GM19238 (cell line): ENCODE data around the gene NBPF3.
"Not testable (repeated sequence)": the region's sequence is repeated elsewhere in the genome, so short reads cannot be mapped to it uniquely, and the experiment has no call there.

Experiments
- DNase-seq: peaks from one replicate; pipeline ENCODE4 v3.0.0; 2011; ENCODE audit warnings: low spot score; ENCODE audit not compliant: insufficient read length

NBPF3 gene

DNA sequence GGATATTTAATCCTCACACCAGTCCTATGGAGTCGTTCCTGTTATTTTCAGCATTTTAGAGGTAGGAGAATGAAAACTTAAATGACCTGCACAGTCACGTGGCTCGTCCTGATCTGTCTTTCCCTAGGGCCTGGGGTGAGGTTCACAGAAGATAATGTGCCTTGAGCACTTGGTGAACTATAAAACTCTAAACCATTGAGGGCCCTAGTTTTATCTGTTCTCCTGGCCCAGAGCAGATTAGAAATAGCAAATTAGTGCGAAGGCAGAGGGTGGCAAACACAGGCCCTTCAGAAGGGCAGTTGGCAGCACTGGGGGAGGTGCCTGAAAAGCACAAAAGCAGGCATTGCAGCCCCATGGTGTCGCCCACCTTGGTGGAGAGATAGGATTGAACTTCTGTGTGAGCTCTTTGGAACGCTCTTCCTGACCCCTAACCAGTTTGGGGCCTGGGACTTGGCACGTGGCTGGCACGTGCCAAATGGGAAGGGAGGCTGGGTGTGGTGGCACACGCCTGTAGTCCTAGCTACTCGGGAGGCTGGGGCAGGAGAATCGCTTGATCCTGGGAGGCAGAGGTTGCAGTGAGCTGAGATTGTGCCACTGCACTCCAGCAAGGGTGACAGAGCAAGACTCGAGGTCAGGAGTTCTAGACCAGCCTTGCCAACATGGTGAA lies 1.2 kb upstream of the NBPF3 start:
- DNase-seq, result not testable (repeated sequence)

DNA sequence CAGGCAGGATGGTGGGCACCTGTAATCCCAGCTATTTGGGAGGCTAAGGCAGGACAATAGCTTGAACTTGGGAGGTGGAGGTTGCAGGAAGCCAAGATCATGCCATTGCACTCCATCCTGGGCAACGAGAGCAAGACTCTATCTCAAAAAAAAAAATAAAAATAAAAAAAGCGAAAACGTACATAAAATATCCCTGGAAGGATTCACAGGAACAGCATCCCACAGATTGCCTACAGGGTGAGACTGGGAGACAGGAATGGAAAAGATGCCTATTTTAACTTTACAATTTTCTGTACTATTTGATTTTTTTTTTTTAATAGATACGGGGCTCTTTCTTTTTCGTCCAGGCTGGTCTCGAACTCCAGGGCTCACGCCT lies 604 bp upstream of the NBPF3 start:
- DNase-seq, result no peak

DNA sequence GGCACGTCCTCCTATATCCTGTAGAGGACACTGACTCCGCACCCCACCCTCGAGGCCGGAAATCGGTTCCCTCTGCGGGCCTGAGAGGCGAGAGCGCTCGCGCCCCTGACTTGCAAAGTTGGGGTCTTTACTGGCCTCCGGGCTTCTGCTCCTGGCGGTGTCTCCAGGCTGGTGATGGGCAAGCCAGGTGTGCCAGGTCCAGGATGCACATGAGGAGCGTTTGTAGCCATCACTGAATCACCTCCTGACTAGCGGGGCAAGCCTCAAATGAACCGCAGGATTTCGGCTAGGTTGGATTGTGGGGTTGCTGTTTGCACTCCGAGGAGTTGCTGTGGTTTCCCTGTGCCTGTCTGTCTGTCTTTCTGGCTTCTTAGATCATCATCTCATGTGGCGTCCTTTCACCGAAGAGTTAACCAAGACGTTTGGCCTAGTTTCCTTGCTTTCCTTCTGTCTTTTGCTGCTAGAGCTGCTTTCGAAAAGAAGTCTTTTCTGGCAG lies 741 bp downstream of the NBPF3 start:
- DNase-seq, result not testable (repeated sequence)

DNA sequence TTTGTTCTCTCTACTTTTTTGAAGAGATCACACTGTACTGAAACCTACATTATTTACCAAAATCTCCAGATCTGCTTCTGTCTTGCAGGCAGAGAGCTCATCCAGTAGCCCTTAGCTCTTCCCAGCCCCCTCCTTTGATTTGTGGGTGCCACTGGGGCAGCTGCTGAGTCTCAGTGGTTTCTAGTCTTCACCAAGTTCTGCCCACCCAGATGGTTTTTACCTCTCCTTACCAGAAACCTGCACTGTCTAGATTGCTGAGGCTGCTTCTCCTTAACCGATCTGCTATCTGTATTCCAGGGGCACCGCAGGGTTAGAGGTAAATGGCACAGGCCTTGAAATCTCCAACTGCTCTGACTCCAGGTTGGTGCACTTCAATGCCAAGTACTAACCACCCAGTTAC lies 6.7 kb downstream of the NBPF3 start:
- not testable (repeated sequence) for DNase-seq

DNA sequence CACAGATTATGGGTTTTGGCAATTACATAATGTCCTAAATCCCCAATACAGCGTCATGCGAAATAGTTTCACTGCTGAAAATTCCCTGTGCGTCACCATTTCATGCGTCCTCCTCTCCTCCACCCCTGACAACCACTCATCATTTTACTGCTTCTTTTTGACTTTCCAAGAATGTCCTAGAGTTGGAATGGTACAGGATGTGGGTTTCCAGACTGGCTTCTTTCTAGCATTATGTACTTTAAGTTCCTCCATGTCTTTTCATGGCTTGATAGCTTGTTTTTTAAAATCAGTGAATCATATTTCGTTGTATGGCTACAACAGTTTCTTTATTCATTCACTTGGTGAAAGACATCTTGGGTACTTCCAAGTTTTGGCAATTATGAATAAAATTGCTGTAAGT lies 7.4 kb downstream of the NBPF3 start:
- no peak for DNase-seq

DNA sequence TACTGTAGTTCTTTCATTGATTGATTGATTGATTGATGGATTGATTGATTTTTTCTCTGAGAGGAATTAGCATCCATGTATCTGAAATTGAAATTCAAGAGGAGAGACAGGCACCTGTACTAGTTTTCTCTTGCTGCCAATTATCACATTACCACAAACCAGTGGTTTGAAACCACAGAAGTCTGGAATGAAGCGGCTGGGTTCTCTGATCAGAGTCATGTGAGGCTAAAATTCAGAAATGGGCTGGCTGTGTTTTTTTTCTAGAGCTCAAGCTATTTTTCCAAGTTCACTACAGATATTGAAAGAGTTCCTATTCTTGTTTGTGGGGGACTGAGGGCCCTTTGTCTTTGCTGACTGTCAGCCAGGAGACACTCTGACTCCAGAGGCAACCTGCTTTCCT lies 10.0 kb downstream of the NBPF3 start:
- no peak for DNase-seq

DNA sequence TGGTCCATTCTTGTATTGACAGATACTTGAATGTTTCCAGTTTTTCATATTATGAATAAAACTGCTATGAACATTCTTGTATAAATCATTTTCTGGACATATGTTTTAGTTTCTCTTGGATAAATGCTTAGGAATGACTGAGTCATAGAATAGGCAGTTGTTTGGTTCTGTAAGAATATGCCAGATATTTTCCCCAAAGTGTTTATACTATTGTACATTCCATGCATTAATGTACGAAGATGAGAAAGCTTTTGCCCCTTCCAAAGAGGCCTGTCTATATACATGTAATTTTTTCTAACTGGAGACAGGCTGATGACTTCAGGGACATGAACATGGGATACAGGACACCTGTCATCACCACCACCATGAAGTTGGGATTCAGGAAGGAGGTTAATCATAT lies 11.3 kb downstream of the NBPF3 start:
- no peak for DNase-seq

DNA sequence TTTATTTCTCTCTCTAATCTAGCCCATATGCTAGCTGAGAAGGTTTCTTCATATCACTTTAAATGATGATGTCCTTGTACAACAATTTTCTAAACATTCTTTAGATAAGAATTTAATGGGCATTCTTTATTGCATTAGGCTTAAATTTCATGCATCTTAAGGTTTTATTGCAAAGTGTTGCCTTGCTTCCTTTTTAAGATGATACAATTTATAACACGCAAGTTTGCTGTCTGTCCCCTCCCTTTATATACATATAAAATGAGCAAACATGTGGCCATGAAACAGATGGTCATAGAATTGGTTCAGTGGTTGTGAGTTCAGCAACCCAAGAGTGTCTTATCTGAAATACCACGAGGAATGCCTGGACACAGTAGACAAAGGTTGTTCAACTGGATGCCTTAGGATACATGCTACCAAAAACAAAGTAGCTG lies 12.1 kb downstream of the NBPF3 start:
- DNase-seq, result no peak

DNA sequence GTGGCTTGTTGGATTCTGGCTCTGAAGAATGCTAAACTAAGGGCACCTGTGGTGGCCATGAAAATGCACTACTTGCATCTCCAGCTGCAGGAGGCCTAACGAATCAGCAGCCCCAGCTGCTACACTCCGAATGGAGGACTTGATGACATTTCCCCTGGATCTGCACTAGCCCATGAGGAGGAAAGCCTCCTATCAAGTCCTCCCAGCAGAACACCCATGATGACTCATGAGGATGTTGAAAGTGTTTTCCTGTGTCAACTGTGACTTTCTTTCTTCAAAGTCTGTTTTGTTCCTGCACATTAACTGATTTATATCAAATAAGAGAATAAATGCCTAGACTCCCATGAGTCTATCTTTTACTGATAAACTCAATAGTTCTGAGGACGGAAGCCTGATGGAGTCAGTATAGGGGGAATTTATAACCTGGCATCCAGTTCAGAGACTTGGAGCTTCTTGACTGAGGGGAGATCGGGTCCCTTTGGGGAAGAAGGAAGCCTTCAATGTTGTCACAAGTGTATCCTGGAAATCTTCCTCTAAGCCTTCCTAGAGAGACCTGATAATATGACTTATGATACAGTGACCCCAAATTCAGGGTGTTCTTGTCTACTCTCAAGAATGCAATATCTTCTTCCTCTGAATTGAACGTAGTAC lies 14.2 kb downstream of the NBPF3 start:
- DNase-seq, result not testable (repeated sequence)

DNA sequence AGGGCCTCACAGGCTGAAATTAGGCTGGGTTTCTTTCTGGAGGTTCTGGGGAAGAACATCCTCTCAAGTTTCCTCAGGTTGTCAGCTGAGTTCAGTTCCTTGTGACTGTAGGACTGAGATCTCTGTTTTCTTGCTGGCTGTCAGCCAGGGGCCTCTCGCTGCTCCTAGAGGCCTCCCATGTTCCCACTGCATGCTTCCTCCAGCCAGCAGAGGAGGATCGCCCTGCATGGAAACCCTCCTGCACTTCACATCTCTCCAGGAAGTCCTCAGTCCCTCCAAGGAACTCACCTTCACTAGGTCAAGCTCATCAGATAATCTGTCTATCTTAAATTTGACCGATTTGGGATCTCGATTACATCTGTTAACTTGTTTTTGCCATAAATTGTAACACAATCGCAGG lies 15.0 kb downstream of the NBPF3 start:
- DNase-seq, result not testable (repeated sequence)

DNA sequence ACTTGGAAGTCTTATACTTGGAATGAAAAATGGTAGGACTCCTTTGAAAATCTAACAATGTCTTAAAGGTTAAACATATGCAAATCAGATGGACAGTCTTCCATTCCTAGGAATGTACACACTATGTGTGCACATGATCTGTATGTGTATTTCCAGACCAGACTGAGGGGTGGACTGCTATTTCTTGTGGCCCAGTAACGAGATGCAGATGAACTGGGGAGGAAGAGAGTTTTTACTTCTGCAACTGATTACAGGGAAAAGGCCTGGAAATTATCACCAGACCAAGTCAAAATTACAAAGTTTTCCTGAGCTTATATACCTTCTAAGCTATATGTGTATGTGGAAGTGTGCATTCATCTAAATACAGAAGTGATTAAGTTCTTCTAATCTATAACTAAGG lies 17.7 kb downstream of the NBPF3 start:
- no peak for DNase-seq

DNA sequence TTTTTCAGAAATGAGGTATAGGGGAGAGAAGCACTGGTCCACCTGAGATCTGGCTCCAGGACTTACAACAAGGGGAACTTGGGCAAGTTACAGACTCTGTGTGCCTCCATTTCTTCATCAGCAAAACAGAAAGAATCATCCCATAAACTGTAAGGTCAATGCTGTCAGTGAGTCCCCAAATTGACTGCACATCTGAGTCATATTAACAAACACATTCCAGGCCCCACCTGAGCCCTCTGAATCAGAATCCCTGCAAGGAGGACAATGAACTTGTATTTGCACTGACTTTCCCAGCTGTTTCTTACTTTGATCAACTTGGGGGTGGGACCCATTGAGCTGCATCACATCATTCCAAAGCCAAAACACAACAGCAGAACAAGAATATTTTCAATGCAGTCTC lies 25.2 kb downstream of the NBPF3 start:
- DNase-seq, result not testable (repeated sequence)

DNA sequence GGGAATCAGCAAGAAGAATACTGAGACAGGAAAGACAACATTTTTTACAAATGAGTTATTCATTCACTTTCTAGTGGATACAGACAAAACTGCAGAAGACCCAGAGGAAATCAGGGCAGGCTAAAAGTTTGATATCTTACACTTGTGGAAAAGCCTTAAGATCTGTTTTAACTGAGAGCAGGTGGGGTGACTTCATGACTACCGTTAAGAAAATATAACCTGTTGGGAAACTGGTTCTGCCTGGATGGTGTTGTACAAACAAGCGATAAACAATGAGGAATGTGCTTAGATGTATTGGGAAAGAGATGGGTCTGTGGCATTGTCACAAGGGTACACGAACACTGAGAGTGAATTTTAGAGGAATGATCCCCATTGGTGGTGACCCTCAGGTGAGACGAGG lies 28.0 kb downstream of the NBPF3 start:
- DNase-seq, result not testable (repeated sequence)

DNA sequence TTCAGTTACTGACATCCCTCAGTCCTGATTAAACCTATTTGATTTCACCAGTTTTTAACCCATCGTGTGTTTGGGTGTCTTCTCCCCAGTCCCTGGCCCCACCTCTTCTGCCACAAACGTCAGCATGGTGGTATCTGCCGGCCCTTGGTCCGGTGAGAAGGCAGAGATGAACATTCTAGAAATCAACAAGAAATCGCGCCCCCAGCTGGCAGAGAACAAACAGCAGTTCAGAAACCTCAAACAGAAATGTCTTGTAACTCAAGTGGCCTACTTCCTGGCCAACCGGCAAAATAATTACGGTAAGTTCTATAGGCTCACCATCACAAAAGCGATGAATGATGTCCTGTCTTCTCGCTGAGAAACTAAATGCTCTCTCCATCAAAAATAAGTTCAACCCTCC lies 28.7 kb downstream of the NBPF3 start:
- no peak for DNase-seq

DNA sequence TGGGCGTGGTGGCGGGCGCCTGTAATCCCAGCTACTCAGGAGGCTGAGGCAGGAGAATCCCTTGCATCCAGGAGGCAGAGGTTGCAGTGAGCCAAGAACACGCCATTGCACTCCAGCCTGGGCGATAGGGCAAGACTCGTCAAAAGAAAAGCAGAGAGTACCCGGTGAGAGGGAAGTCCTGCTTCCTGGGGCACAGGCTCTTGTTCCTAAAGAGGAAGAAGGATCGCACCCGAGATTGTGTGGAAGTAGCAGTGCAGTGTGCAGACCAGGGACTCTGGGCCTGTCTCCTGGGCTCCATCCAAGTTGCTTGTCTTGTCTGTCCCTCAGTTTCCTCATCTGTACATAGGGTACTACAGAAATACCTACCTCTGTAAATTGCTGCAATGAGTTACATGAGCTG lies 29.6 kb downstream of the NBPF3 start:
- DNase-seq, result no peak

DNA sequence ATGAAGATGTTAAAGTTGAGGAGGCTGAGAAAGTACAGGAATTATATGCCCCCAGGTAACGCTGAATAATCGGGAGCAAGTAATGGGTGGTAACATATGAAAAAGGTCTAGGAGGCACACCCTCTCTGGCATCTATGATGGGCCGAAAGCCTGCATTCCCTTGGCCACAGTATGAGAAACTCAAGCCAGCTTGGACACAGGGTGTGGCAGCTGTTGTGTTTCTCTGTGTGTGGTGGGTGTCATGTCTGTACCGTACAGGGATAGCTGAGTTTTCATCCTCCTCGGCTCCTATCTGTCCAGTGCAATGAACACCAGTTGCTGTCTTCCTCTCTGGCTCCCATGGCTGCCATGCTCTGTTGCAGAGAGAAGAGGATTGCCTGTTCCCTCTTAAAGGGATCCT lies 32.9 kb downstream of the NBPF3 start:
- no peak for DNase-seq

DNA sequence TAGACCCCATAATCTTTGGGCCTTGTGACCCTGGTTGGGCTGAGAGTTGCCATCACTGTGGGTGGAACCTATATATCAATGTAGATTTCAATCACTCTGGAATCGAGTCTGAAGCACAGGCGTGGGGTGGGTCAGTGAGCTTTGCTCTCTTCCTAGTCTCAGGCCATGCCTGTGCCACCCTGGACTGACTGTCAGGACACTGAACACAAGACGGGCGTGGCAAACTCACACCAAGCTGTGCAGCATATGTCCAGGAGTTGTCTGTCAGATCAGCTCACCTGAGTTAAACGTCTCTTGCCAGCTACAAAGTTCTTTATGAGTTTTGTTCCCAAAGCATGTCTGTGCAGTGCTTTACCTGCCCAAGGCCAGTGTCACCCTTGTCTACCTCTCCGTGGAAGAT lies 38.4 kb downstream of the NBPF3 start:
- no peak for DNase-seq

DNA sequence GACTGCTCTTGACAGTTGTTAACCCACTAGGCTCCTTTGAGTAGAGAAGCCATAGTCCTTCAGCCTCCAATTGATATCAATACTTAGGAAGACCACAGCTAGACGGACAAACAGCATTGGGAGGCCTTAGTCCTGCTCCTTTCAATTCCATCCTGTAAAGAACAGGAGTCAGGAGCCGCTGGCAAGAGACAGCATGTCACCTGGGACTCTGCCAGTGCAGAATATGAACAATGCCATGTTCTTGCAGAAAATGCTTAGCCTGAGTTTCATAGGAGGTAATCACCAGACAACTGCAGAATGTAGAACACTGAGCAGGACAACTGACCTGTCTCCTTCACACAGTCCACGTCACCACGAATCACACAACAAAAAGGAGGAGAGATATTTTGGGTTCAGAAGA lies 43.9 kb downstream of the NBPF3 start:
- DNase-seq, result not testable (repeated sequence)

DNA sequence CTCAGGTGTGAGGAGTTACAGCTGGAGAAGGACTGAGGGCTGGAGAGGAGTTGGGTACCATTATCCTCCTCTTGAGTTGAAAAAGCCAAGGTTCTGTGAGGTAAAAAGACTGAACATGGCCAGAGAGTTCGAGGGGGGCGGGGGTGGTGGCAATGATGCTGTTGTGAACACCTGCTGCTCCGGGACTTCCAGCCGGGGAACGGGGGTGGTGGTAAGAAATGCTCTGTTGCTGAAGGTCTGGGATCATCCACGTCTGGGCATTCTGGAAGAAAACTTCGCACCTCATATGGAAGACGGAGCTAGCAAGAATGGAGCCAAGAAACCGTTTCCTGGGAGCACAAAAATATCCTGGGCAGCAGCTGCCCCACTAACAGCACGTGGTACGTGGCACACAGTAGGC lies 49.2 kb downstream of the NBPF3 start:
- no peak for DNase-seq

DNA sequence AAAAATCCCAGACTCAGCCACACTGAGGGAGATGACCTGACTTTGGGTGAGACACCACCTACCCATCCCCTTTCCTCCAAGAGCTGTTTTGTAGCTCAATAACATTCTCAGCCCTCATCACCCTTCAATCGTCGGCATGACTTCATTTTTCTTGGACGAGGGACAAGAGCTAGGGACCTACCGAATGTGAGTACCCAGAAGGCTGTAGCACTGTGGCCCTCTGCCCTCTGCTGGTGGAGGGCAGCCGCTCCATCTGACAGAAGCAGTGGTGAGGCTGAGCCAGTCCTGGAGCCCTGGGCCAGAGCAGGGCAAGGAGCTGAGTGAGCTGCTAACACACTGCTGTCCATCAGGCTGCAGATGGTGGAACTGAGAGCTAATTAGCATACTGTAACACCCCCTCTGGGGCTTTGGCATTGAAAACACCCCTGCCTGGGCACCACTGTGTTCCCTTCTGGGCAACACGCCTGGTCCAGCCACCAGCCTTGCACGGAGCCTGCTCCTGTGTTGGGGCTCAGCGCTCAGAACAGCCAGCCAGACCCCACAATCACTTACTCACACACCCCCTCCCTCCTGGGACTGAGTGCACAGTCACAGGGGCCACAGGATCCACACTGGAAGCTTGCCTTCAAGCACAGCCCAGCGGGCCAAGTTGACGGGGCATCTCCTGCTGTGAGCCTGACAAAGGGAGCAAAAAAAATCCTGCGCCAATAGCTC lies 51.0 kb downstream of the NBPF3 start:
- no peak for DNase-seq

DNA sequence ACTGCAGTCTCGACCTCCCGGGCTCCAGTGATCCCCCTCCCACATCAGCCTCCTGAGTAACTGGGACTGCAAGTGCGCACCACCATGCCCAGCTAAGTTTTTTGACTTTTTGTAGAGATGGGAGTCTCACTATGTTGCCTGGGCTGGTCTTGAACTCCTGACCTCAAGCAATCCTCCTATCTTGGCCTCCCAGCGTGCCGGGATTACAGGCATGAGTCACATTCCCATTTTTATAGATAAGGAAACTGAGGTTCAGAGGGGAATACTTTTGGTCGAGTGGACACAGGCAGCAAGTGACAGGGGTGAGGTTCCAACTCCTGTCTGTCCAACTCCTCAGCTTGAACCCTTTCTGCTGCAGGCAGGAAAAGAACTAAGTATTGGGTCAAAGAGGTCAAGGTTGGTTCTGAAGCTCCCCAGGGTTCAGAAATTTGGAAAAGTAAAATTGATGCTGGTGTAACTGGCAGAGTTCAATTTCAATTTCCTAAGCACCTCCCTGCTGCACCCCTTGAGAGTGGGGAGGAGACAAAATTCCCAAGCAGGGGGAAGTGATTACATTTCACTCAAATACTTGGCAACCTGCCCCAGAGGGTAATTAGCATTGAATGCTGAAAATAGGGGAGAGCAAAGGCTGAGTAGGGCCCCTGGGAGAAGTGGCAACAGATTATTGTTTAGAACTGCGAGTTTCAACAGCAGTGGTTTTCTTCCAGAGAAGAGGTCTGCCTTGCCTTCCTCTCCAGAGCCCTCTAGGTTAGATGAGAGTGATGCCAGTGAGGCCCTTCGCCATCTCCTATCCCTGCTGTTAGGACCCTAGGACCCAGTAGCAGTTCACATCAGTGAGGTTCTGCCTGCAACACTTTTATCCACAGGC lies 51.8 kb downstream of the NBPF3 start:
- DNase-seq, result no peak

DNA sequence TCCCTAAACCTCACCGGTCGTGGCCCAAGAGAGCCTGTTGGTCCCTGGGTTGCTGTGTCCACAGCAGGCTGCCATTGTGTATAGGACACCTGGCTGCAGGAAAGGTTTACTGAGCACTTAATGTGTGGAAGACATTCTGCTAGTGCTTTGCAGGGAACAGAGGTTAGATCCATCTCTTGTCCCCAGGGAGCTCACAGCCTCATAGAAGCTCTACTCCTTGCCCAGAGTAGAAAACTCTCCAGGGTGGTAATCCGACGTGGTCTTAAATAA lies 52.4 kb downstream of the NBPF3 start:
- DNase-seq, result no peak
